Stimulated activated CD8-positive, alpha-beta memory T cell treated with anti-CD3 and anti-CD28 coated beads, Interleukin-12 subunit alpha, Interleukin-12 subunit beta, amount 100 ng/mL, for 1 hour (primary cell): ENCODE measurements around the gene URM1.

Experiments used
- DNase-seq: peaks from one replicate; pipeline ENCODE4 v3.0.0-alpha.2; 2020; ENCODE audit warnings: low read depth

The URM1 gene

GRCh38 chr9:128429513-128430086 lies 58.4 kb downstream of the URM1 start:
- DNase-seq: no peak

DNA sequence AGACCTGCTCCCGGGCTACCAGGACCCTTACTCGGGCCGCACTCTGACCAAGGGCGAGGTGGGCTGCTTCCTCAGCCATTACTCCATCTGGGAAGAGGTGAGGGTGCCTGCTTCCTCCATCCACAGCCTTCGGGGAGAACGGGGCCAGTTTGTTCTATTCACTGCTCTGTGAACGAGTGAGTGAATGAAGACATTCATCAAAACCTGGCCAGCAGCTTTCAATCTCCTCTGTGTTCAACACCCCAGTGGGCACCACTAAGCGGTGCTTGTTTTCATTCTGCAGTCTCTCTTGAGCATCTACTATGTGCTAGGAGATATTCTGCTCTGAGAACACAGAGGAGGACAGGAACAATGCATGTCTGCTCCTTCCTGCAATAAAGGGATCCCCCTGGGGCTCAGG lies 60.0 kb downstream of the URM1 start:
- no peak for DNase-seq

GRCh38 chr9:128434340-128434739 lies 63.2 kb downstream of the URM1 start:
- DNase-seq: no peak

DNA sequence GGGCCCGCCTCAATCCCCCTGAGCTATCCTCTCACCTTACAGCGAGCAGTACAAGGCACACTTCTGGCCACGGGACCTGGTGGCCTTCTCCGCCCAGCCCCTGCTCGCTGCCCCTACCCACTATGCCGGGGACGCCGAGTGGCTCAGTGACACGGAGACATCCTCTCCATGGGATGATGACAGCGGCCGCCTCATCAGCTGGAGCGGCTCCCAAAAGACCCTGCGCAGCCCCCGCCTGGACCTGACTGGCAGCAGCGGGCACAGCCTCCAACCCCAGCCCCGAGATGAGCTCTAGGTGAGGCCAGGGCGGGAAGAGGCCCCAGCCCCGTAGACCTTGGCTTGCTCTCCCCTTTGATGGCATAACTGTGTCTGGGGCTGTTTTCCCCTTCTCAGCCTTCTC lies 64.4 kb downstream of the URM1 start:
- no peak for DNase-seq

DNA sequence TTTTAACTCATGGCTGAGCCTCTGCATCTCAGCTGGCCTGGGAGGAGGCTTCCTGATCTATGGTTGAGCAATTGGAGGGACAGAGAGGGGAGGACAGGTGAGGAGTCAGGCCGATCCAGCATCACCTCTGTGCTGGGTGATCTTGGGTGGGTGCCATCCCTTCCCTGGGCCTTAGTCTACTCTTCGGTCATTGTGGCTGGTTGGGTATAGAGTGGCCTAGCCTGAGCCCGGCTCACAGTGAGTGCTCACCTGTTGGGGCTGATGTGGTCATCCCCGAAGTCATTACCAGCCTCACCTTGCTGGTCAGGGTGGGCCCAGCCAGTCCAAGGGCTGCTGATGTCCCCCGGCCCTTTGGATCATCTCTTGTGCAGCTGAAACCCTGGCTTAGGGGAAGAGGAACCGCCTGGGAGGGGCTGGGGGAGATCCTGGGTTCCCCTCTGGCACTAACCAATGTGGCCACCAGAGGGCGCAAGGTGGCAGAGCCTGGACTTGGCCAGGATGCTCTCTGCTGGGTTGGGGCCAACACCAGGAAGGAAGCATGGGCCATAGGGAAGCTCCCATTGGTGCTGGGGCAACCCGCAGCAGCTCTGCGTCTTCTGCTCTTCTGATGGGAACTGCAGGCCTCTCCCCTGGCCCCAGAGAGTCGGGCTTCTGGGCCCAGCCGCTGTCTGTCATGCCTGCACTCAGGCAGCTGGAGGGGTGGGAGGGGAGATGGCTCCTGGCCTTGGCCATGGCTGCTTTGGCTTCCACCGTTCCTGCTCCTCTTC lies 67.4 kb downstream of the URM1 start:
- DNase-seq: peak; percentile 78

- no peak for DNase-seq
These were observed 68.1 kb downstream of the URM1 start for GRCh38 chr9:128439273-128439672.
